ENCODE measurements around the gene PLIN5. TPM values are rescaled to one million over a fixed set of nuclear protein-coding genes. Genes with fewer than 3 reads are reported as not detected.

Gene PLIN5, protein sequence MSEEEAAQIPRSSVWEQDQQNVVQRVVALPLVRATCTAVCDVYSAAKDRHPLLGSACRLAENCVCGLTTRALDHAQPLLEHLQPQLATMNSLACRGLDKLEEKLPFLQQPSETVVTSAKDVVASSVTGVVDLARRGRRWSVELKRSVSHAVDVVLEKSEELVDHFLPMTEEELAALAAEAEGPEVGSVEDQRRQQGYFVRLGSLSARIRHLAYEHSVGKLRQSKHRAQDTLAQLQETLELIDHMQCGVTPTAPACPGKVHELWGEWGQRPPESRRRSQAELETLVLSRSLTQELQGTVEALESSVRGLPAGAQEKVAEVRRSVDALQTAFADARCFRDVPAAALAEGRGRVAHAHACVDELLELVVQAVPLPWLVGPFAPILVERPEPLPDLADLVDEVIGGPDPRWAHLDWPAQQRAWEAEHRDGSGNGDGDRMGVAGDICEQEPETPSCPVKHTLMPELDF
- total RNA-seq (2014; rRNA removed; shearing (Covaris generic)) = not detected in 2 replicates
- not detected in 2 replicates for polyA plus RNA-seq (2015; cell fraction: cytosol; rRNA removed)
- not detected in 2 replicates for polyA plus RNA-seq (2015; cell fraction: nucleus; rRNA removed)

- peak; percentile 30 for DNase-seq (ENCODE audit: low read depth)
Measured at GRCh38 chr19:4534836-4535658, at the start of gene PLIN5. Gene PLIN5, minus strand, starts transcription at chr19:4535224. Its CDS starts 1,150 bp downstream, at chr19:4534074.

- peak; percentile 22 for DNase-seq (ENCODE audit: low read depth)
Measured at GRCh38 chr19:4583961-4584669, 49.1 kb upstream of the PLIN5 start.

DNA sequence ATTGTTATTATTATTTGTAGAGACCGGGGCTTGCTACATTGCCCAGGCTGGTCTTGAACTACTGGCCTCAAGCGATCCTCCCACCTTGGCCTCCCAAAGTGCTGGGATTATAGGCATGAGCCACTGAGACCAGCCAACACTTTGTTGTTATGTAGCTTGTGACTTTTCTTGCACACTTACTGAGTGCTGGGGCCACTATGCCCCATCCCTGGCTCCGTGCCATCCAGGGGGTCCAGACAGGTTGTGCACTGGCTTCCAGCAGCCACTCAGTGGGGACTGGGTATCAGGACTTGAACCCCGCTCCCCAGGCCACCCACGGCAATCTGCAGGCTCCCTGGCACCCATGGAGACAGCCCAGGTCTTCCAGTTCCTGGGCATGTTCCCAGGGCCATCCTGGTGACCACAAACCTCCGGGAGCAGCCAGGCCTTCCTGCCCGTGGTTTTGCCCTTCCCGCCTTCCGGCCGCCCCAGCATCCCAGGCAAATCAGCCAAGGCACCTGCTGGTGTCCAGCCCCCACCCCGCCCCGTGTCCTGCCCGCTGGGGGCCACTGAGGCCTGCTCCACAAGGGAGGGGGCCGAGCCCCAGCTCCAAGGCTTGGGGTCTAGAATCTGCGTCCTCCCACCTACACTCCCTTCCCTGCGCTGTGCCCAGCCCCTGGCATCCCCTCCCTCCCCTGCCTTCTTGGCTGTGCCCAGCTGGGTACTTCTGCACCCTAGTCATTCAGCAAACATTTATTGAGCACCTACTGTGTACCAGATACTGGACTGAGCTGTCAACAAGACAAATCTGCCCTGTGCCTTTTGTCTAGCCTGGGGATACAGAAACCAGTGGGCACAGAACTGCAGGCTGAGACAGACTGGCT, 48.2 kb upstream of the PLIN5 start:
- peak; percentile 75 for DNase-seq (ENCODE audit: low read depth)

- no peak for DNase-seq (ENCODE audit: low read depth)
Measured at GRCh38 chr19:4581666-4582553, 46.9 kb upstream of the PLIN5 start.

DNA sequence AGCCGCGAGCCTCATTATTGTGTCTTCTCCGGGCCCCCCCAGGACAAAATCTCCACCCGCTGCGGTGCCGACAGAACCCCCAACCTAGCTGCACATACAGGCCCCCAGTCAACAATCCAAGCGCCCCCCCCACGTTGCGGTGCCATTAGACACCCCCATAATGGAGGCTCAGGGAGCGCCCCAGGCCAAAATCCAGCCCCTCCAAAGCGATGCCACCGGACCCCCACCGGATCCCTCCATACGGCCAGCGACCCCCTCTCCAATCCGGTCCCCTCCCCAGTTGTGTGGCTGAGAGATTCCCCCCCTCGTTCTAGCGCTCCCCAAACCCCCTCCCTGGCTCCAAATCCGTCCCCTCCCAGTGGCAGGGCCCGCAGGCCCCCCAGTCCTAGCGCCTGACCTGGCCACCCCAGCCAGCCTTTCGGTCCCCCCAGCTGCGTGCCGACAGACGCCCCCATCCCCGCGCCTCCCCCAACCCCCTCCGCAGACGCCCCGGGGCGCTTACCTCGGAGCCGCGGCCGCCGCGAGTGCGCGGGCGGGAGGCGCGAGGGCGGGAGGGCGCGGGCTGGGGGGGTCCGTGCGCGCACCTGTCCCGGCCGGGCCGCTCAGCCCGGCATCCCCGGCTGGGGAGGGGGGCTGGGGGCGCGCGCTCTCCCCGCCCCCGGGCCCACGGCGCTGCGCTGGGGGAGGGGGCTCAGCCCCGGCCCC, 46.1 kb upstream of the PLIN5 start:
- DNase-seq (ENCODE audit: low read depth) = no peak

DNA sequence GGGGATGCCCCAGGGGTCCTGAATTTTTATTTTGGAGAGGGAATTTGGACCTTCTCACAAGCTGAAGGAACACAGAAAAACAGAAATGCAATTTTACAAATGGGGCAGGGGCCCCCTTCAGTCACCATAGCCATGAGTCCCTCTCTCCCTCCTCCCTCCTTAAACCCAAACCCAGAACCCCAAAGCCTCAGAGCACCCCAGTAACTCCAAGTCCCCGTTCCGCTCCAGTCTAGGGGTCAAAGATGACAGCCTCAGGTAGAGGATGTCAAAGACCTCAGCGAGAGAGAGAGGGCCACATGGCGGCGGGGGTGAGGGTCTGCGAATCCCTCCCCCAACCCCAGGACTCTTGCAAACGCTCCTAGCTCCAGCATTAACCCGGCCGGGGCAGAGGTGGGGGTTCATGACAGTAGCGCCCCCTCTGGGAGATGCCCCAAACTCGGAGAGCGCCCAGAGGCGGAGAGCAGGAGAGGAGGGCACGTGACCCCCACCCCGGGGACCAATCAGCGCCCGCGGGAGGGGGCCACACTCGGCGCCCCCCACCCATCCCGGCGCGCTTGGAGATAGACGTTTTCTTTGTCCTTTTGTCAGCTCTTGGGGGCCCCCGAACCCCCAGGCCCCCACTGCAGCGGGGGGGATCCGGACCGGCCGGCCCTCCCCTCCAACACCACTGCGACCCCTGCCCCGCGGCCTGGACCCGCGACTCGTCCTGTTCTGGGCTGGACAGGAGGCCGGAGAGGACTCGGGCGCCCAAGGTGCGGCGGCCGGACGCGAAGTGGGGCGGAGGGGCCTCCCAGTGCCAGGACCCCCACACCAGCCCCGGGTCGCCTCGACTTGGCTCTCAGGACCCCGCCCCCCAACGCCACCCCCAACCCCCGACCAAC, 45.2 kb upstream of the PLIN5 start:
- DNase-seq (ENCODE audit: low read depth) = no peak

- no peak for DNase-seq (ENCODE audit: low read depth)
Measured at GRCh38 chr19:4579389-4579788, 44.4 kb upstream of the PLIN5 start.

DNA sequence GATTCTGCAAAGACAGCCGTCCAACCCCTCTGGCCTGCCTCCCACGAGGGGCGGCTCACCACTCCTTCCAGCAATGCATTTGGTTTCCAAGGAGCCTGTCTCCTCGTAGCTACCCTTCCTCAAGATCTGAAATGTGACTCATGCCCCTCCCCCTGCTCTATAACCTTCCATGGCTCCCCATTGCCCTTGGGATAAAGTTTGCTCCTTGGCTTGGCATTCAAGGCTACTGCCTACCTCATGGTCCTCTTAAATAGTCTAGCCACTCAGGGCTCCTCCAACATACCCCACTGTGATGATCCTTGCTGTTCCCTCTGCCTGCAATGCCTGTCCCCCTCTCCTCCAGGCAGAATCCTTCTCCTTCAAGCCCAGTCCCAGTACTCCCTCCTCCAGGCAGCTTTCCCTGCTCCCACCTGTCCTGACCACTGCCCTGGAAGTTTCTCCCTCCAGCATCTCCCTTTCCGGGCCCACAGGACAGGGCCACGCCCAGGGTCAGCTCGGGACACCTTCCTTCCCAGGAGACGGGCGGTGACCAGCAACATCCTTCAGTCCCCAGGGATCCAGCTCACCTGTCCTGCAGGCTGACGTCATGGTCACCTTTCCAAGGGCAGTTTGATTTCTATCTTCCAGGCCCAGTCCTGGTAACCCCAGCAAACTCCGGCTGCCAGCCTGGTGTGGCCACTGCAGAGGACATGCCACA, 43.7 kb upstream of the PLIN5 start:
- DNase-seq (ENCODE audit: low read depth) = no peak

- no peak for DNase-seq (ENCODE audit: low read depth)
Measured at GRCh38 chr19:4577020-4577782, 42.2 kb upstream of the PLIN5 start.

DNA sequence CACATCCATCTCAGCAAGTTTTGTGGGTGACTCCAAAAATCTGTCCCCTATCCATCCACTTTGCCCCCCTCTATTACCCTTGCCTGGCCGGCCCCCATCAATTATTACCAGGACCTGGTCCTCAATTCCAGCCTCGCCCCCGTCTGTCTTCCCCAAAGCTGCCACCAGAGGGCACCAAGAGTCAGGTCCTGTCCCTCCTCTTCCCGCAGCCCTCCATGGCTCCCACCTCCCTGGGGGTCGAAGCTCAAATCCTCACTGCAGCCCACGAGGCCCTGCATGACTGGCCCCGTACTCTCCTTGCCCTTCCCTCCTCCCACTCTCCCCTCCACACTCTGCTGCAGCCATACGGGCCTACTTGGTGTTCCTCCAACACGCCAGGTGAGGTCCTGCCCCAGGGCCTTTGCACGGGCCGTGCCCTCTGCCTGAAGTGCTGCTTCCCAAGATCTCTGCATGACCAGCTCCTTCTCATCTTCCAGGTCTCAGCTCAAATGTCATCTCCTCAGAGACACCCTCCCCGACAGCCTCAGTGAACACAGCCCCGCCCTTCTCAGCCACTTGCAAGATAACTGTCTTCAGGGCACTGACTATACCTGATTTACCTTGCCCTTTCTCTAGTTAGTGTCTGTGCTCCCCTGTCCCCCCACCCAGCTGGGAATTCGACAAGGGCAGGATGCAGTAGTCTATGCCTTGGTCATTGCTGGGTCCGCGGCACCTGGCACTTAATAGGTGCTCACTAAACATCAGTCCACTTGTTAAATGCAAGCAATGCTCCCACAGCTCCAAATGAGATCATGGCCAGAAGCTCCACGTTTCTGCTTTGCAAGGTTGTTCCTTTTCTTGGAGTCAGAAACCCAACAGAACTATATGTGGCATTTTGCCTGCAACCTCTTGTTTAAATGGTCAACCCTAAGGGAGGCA, 41.3 kb upstream of the PLIN5 start:
- DNase-seq (ENCODE audit: low read depth) = peak; percentile 58

GRCh38 chr19:4575267-4576015, 40.4 kb upstream of the PLIN5 start:
- DNase-seq (ENCODE audit: low read depth) = peak; percentile 87

GRCh38 chr19:4573682-4574081, 38.7 kb upstream of the PLIN5 start:
- DNase-seq (ENCODE audit: low read depth) = no peak

GRCh38 chr19:4571305-4571917, 36.4 kb upstream of the PLIN5 start:
- DNase-seq (ENCODE audit: low read depth) = no peak

GRCh38 chr19:4570916-4571304, 35.9 kb upstream of the PLIN5 start:
- DNase-seq (ENCODE audit: low read depth) = no peak
